NT2/D1 (cell line): ENCODE measurements around the gene TMEM132D.

Source experiments
- DNase-seq: peaks from one replicate; pipeline ENCODE4 v3.0.0-alpha.2; 2011; ENCODE audit warnings: low read depth, low spot score
- H3K27me3 ChIP-seq: 2 replicates; pipeline ENCODE4 v1.6.0; 2011; ENCODE audit warnings: mild to moderate bottlenecking; ENCODE audit not compliant: insufficient read length, insufficient read depth
- H3K36me3 ChIP-seq: 2 replicates; pipeline ENCODE4 v1.6.1; 2011; ENCODE audit warnings: mild to moderate bottlenecking, low read length, mixed read lengths; ENCODE audit not compliant: insufficient read depth, insufficient read length
- H3K4me1 ChIP-seq: 2 replicates; pipeline ENCODE4 v1.5.1; 2011; ENCODE audit not compliant: insufficient read depth, insufficient read length
- H3K4me3 ChIP-seq: 2 replicates; pipeline ENCODE4 v1.5.1; 2011; ENCODE audit warnings: low read depth; ENCODE audit not compliant: insufficient read length
- H3K9ac ChIP-seq: 2 replicates; pipeline ENCODE4 v1.6.0; 2011; ENCODE audit warnings: low read depth; ENCODE audit not compliant: insufficient read length
- H3K9me3 ChIP-seq: 2 replicates; pipeline ENCODE4 v1.5.1; 2011; ENCODE audit warnings: mild to moderate bottlenecking, low read length; ENCODE audit not compliant: insufficient read depth
- SUZ12 ChIP-seq: IDR thresholded peaks from 2 replicates; pipeline ENCODE4 v1.6.1; 2011; ENCODE audit not compliant: insufficient read length, insufficient read depth; ENCODE audit errors: extremely low read depth
- YY1 ChIP-seq: IDR thresholded peaks from 2 replicates; pipeline ENCODE4 v1.6.1; 2011; ENCODE audit not compliant: insufficient read length, insufficient read depth
- ZNF274 ChIP-seq: IDR thresholded peaks from 2 replicates; pipeline ENCODE4 v1.6.1; 2011; ENCODE audit warnings: mild to moderate bottlenecking, low read depth, low read length

Gene TMEM132D

DNA sequence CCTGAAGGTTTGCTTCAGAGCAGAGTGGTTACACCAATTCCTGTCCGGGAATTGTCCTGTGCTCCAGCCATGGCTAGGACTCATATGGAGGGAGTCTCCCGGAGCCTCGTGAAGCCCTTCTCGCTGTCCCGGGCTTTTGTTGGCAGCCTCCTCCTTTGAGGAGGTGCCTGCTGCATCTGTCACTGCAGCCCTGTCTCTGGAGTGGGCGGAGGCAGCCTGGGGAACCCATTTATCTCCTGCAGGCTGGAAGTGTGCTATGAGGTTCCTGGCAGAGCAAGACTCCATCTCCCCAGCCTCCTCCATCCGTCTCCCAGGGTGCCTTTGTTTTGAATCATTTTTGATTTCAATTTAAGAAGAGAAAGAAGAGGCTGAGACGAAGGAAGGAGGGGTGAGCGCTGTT is 695.3 kb downstream of the TMEM132D start:
- H3K9ac ChIP-seq: no peak overlapping the region
- no peaks in the 10 kb centered on the region for H3K4me1 ChIP-seq
- DNase-seq: no peak
- H3K4me3 ChIP-seq: no peak overlapping the region
- no peaks in the 10 kb centered on the region for H3K9me3 ChIP-seq
- TF ChIP-seq SUZ12 (no peak), YY1 (no peak), ZNF274 (no peak)
- H3K36me3 ChIP-seq: no peaks in the 10 kb centered on the region
- no peaks in the 10 kb centered on the region for H3K27me3 ChIP-seq

DNA sequence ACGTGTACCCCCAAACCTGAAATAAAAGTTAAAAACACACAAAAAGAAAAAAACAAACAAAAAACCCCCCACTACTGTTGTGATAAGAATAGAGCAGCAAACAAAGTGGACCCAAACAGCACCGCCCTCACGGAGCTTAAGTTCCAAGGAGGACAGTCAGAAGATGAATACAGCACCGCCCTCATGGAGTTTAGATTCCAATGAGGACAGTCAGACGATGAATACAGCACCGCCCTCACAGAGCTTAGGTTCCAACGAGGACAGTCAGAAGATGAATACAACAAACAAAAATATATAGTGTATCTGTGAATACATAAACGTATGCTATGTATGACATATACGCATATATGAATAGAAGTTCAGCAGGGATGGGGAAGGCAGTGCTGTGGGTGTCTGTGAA is 696.7 kb downstream of the TMEM132D start:
- Histone ChIP-seq H3K36me3 (no peaks in the 10 kb centered on the region), H3K4me3 (no peak overlapping the region), H3K9ac (no peak overlapping the region), H3K27me3 (no peaks in the 10 kb centered on the region), H3K4me1 (no peaks in the 10 kb centered on the region), H3K9me3 (no peaks in the 10 kb centered on the region)
- TF ChIP-seq SUZ12: no peak
- no peak for TF ChIP-seq ZNF274
- no peak for TF ChIP-seq YY1
- no peak for DNase-seq

DNA sequence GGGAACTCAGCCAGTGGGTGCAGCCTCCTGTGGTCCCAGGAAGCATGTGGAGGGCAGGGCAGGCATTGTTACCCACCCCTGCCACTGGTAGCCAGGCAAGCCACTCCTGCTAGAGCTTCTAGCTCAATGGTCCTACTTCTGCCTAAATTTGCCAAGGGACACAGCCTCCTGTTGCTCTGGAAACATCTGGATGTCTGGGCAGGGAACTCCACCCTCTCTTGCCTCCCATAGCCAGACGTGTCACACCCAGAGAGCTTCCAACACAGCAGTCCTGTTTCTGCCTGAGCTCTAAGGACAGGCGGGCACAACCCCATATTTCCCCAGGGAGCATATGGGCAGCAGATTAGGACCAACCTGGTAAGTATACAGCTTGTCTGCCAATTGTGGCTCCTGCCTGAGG is 700.4 kb downstream of the TMEM132D start:
- no peaks in the 10 kb centered on the region for H3K4me1 ChIP-seq

DNA sequence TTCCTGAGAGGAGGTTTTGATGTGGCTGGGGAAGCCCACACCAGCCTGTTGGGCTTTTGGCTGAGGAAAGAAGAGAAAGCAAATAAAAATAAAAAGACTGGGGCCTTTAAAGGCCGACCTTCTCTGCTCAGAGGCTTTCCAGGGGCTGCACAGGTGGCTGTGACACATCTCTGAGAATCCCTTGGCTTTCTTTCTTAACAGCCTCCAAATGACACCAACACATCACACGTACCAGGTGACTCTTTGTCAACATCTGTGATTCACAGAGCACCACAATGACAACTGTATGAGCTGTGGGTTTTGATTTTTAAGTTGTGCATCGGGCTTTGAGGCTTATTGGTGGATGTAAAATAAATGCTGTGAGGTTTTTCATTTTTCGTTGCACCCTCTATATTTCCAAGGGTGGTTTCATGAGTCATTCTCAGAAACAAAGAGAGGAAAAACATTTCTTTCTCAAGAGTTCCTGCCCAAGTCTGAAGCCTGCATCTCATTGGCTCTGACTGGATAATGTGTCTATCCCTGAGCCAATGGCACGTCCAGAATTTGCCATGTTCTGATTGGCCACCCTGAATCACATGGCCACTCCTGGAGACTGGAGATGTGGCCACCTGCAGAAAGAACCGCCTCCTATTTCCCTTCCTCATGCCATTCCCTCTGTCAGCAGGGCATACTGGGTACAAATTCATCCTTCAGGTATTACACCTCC is 701.6 kb downstream of the TMEM132D start:
- H3K9ac ChIP-seq: no peak overlapping the region
- no peaks in the 10 kb centered on the region for H3K9me3 ChIP-seq
- TF ChIP-seq SUZ12: no peak
- TF ChIP-seq YY1: no peak
- TF ChIP-seq ZNF274: no peak
- no peaks in the 10 kb centered on the region for H3K36me3 ChIP-seq
- H3K27me3 ChIP-seq: no peaks in the 10 kb centered on the region
- H3K4me1 ChIP-seq: no peaks in the 10 kb centered on the region
- no peak for DNase-seq
- H3K4me3 ChIP-seq: no peak overlapping the region

More for the DNA sequence above, 700.4 kb downstream of the TMEM132D start:
- Histone ChIP-seq H3K27me3 (no peaks in the 10 kb centered on the region), H3K9ac (no peak overlapping the region), H3K9me3 (no peaks in the 10 kb centered on the region), H3K4me3 (no peak overlapping the region), H3K36me3 (no peaks in the 10 kb centered on the region)
- DNase-seq: no peak
- TF ChIP-seq ZNF274 (no peak), YY1 (no peak)

DNA sequence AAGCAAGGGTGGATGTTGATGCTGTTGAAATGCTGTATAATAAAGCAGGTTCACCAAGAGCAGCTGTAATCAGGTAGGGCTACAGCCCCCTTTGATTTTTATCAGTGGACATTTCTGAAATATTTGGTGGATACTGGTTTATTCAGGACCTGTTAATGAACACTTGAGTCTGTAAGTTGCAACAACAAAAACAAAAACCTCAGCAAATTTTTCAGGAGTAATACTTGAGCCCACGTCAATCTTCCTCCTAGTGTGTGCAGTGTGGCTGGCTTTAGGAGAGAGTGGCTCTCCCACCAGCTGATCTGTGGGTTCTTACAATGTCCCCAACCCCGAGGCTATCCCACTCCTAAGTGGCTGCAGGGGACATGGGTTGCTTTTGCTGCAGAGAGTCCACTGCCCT is 702.8 kb downstream of the TMEM132D start:
- TF ChIP-seq ZNF274: no peak
- TF ChIP-seq YY1: no peak
- no peak for TF ChIP-seq SUZ12
- no peak for DNase-seq
- no peak overlapping the region for H3K4me3 ChIP-seq

DNA sequence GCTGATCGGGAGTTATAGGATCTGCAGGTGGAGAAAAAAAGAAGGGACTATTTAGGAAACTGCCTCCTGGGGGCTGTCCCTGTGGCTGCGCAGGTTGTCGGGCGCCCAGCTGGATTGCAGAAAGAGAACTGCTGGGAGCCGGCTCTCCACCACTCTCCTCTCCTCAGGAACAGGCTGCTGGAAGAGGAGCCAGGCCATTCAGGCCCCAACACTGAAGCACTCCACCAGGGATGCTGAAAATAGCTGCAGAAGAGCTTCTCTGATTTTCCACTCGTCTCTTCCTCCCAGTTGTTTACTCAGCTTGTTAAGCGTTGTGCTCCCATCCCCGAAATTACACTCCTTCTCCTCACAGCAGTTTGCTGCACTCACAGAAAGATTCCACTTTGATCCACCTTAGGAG is 703.2 kb downstream of the TMEM132D start:
- TF ChIP-seq ZNF274 (no peak), YY1 (no peak), SUZ12 (no peak)
- no peaks in the 10 kb centered on the region for H3K9me3 ChIP-seq
- no peak for DNase-seq
- H3K36me3 ChIP-seq: no peaks in the 10 kb centered on the region
- no peaks in the 10 kb centered on the region for H3K27me3 ChIP-seq
- no peaks in the 10 kb centered on the region for H3K4me1 ChIP-seq
- H3K4me3 ChIP-seq: no peak overlapping the region
- H3K9ac ChIP-seq: no peak overlapping the region

More for the DNA sequence above, 702.8 kb downstream of the TMEM132D start:
- Histone ChIP-seq H3K27me3 (no peaks in the 10 kb centered on the region), H3K4me1 (no peaks in the 10 kb centered on the region), H3K9ac (no peak overlapping the region), H3K36me3 (no peaks in the 10 kb centered on the region), H3K9me3 (no peaks in the 10 kb centered on the region)

DNA sequence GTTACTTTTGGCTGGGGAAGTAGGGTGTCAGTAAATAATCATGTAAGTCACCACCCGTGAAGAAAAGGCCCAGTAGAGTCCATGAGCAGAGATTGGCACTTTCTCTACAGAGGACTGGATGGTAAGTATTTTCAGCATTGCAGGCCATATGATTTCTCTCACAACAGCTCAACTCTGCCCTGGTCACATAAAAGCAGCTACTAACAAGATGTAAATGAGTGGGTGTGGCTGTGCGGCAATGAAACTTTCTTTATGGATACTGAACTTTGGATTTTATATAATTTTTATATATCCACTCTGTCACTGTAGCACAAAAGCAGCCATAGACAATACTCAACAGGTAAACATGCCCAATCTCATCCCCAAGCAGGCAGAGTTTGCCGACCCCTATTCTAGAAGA is 706.9 kb downstream of the TMEM132D start:
- H3K36me3 ChIP-seq: no peaks in the 10 kb centered on the region
- H3K4me1 ChIP-seq: no peaks in the 10 kb centered on the region
- TF ChIP-seq ZNF274: no peak
- no peak for TF ChIP-seq SUZ12
- no peak for TF ChIP-seq YY1
- H3K27me3 ChIP-seq: no peaks in the 10 kb centered on the region
- DNase-seq: no peak
- H3K4me3 ChIP-seq: no peak overlapping the region
- peaks cover 17% of the 10 kb centered on the region for H3K9me3 ChIP-seq
- no peak overlapping the region for H3K9ac ChIP-seq

DNA sequence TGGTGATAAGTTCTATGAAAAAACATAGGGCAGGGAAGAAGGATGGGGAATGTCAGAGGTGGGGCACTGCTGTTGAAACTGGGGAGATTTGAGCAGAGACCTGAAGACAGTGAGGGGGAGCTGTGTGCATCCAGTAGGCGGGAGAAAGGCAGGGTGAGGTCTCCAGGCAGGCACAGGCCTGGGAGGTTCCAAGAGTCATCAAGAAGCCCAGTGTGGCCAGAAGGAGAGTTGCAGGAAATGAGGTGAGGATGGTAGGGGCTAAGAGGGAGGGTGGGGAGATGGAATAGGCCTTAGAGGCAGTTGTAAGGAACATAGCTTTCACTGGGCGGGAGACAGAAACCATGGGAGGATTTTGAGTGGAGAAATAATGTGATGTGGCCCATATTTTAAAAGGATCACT is 708.7 kb downstream of the TMEM132D start:
- peaks cover 17% of the 10 kb centered on the region for H3K9me3 ChIP-seq
- TF ChIP-seq SUZ12 (no peak), ZNF274 (no peak), YY1 (no peak)
- H3K36me3 ChIP-seq: no peaks in the 10 kb centered on the region
- no peaks in the 10 kb centered on the region for H3K4me1 ChIP-seq
- no peak overlapping the region for H3K4me3 ChIP-seq
- no peak overlapping the region for H3K9ac ChIP-seq
- no peak for DNase-seq
- no peaks in the 10 kb centered on the region for H3K27me3 ChIP-seq
